Breast epithelium (tissue), 3 donors: ENCODE results near the gene ZSCAN29.
"Not testable (repeated sequence)": the region's sequence is repeated elsewhere in the genome, so short reads cannot be mapped to it uniquely, and the experiment has no call there.

Source experiments
- POLR2A ChIP-seq: fragments of 450-650 bp; IDR thresholded peaks from one replicate; pipeline ENCODE4 v1.6.1; 2016; ENCODE audit warnings: antibody characterized with exemption, mild to moderate bottlenecking, moderate library complexity
- POLR2AphosphoS5 ChIP-seq, 3 donors: sonication (generic); formaldehyde crosslinking; IDR thresholded peaks; one replicate each; pipeline ENCODE4 v1.6.1; 2017; ENCODE audit warnings: antibody characterized with exemption in 3 of 3
- TF ChIP-seq, protein P1 (sequence below), 3 donors: fragments of 450-650 bp; IDR thresholded peaks; one replicate each; pipeline ENCODE4 v1.5.1; 2016 to 2017; ENCODE audit warnings: antibody characterized with exemption in 3 of 3, mild to moderate bottlenecking in 3 of 3, moderate library complexity in 3 of 3

DNA sequence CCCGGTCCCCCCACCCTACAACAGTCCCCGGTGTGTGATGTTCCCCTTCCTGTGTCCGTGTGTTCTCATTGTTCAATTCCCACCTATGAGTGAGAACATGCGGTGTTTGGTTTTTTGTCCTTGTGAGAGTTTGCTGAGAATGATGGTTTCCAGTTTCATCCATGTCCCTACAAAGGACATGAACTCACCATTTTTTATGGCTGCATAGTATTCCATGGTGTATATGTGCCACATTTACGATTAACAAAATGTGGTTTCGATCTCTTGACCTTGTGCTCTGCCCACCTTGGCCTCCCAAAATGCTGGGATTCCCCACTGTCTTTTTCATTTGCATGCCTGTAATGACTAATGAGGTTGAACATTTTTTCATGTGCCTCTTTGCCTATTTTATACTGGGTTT is 22.7 kb upstream of the ZSCAN29 start:
- TF ChIP-seq, protein P1, sequence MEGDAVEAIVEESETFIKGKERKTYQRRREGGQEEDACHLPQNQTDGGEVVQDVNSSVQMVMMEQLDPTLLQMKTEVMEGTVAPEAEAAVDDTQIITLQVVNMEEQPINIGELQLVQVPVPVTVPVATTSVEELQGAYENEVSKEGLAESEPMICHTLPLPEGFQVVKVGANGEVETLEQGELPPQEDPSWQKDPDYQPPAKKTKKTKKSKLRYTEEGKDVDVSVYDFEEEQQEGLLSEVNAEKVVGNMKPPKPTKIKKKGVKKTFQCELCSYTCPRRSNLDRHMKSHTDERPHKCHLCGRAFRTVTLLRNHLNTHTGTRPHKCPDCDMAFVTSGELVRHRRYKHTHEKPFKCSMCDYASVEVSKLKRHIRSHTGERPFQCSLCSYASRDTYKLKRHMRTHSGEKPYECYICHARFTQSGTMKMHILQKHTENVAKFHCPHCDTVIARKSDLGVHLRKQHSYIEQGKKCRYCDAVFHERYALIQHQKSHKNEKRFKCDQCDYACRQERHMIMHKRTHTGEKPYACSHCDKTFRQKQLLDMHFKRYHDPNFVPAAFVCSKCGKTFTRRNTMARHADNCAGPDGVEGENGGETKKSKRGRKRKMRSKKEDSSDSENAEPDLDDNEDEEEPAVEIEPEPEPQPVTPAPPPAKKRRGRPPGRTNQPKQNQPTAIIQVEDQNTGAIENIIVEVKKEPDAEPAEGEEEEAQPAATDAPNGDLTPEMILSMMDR (IDR thresholded peaks at IDR 0.05): not testable (repeated sequence)
- not testable (repeated sequence) for TF ChIP-seq POLR2A; POLR2AphosphoS5 (IDR thresholded peaks at IDR 0.05)
